ENCODE measurements around the gene GLRX. TPM values are rescaled to one million over a fixed set of nuclear protein-coding genes. Genes with fewer than 3 reads are reported as not detected.

The GLRX gene
- total and polyA plus RNA-seq, 10 of the 15 experiments (the other 5 are each of a cell fraction or from before 2014, with no cell fraction given): 63.0 to 366 (median 186) TPM

- POLR2A ChIA-PET: no interaction called here
- Histone ChIP-seq H3K36me3 (ENCODE audit: control insufficient read depth in 2 of 2, insufficient read depth in 2 of 2, low read length in 1 of 2) (no peaks in the 10 kb centered on the region), H3K9me3 (replicated peaks; ENCODE audit: control insufficient read depth, insufficient read depth, low read length) (no peaks in the 10 kb centered on the region), H3K4me3 (no peak overlapping the region), H3K4me1 (ENCODE audit: control insufficient read depth, insufficient read depth, low read length) (peaks cover 21% of the 10 kb centered on the region), H3K79me2 (ENCODE audit: control insufficient read depth, insufficient read depth, low read length) (no peaks in the 10 kb centered on the region), H3K9ac (ENCODE audit: control insufficient read depth, insufficient read depth, low read length) (no peak overlapping the region), H3K27ac (ENCODE audit: control insufficient read depth, insufficient read depth) (no peak overlapping the region), H3K27me3 (replicated peaks in 1 of 2; ENCODE audit: control insufficient read depth in 2 of 2, insufficient read depth in 2 of 2, low read length in 1 of 2) (no peaks in the 10 kb centered on the region), H3K4me2 (ENCODE audit: control insufficient read depth, insufficient read depth) (no peak overlapping the region), H2AFZ (ENCODE audit: control insufficient read depth, low read depth, low read length) (no peak overlapping the region), H4K20me1 (ENCODE audit: control insufficient read depth, insufficient read depth) (no peaks in the 10 kb centered on the region)
- CTCF ChIA-PET: interaction anchor here (1.6 to 20.1 kb wide), 6 partner anchors 10 to 480 kb away, joined by 3 to 360 read pairs (median 10); no protein-coding TSS in a partner anchor
- RAD21 ChIA-PET (ENCODE audit: unreplicated experiment): interaction anchor here (1.3 to 13.6 kb wide), 3 partner anchors 12 to 482 kb away, joined by 4 to 182 read pairs (median 15); no protein-coding TSS in a partner anchor
- BruUV-seq (replicated peaks): no TSS peak
- DNase-seq (ENCODE audit: low read depth, low spot score): no peak
- 61% methylated on average over 8 of the region's 8 CpGs for WGBS (ENCODE audit: insufficient coverage, insufficient replicate concordance, low lambda C conversion rate, missing lambda C conversion rate)
- no peak for ATAC-seq
- no peak for FAIRE-seq
- in situ Hi-C loops (cut with MboI): loop anchor here (5.0 kb wide), 3 partner anchors 479 to 744 kb away; no protein-coding TSS in a partner anchor
- SMC1A ChIA-PET (ENCODE audit: uncharacterized antibody, unreplicated experiment): interaction anchor here (1.1 to 18.3 kb wide), 5 partner anchors 9 to 480 kb away, joined by 3 to 289 read pairs (median 3); no protein-coding TSS in a partner anchor
- no peak for TF ChIP-seq CEBPB (IDR thresholded peaks at IDR 0.05; ENCODE audit: borderline replicate concordance in 1 of 2, low read depth in 2 of 2, low read length in 2 of 2)
- TF ChIP-seq BACH1 (IDR thresholded peaks at IDR 0.05; ENCODE audit: borderline replicate concordance): no peak
- TF ChIP-seq RELA (IDR thresholded peaks at IDR 0.05; ENCODE audit: borderline replicate concordance, partially characterized antibody): no peak
- no peak for TF ChIP-seq ZBTB40 (IDR thresholded peaks at IDR 0.05; ENCODE audit: borderline replicate concordance)
- no peak for TF ChIP-seq ZNF207 (IDR thresholded peaks at IDR 0.05; ENCODE audit: borderline replicate concordance)
- TF ChIP-seq ZBTB11 (CRISPR knock-in tag; IDR thresholded peaks at IDR 0.05): no peak
- TF ChIP-seq SUPT20H (IDR thresholded peaks at IDR 0.05; ENCODE audit: borderline replicate concordance, control insufficient read depth, low read depth, low read length): no peak
- TF ChIP-seq NBN (IDR thresholded peaks at IDR 0.05): no peak
- TF ChIP-seq NFYB (IDR thresholded peaks at IDR 0.05; ENCODE audit: insufficient read depth, low read depth, low read length): no peak
- TF ChIP-seq HDAC2 (IDR thresholded peaks at IDR 0.05): no peak
- no peak for TF ChIP-seq SMAD1 (IDR thresholded peaks at IDR 0.05; ENCODE audit: low read depth, partially characterized antibody)
- TF ChIP-seq CHD2 (IDR thresholded peaks at IDR 0.05; ENCODE audit: borderline replicate concordance, low read depth, low read length): no peak
- TF ChIP-seq ZNF622 (IDR thresholded peaks at IDR 0.05): no peak
- no peak for TF ChIP-seq SMARCA5 (IDR thresholded peaks at IDR 0.05)
- no peak for TF ChIP-seq KDM1A (IDR thresholded peaks at IDR 0.05; ENCODE audit: borderline replicate concordance)
- no peak for TF ChIP-seq IKZF1 (conservative IDR thresholded peaks at IDR 0.05)
- intact Hi-C loops (cut with micrococcal nuclease; ENCODE audit: unreplicated experiment): loop anchor here (1.0 to 5.0 kb wide), 5 partner anchors 27 to 743 kb away; no protein-coding TSS in a partner anchor
These were observed 35.5 kb upstream of the GLRX start for GRCh38 chr5:95858023-95858461.
